Measurements from ENCODE around the gene MXRA7.

Gene MXRA7

GRCh38 chr17:76689859-76690258 lies 20.9 kb downstream of the MXRA7 start:
- no peak for TF ChIP-seq CTCF (IDR thresholded peaks at IDR 0.05; ENCODE audit: low read depth, low read length, missing control alignments)
- no peak for DNase-seq (ENCODE audit: low read depth)
- H3K4me3 ChIP-seq (ENCODE audit: low read depth, low read length): no peak overlapping the region

DNA sequence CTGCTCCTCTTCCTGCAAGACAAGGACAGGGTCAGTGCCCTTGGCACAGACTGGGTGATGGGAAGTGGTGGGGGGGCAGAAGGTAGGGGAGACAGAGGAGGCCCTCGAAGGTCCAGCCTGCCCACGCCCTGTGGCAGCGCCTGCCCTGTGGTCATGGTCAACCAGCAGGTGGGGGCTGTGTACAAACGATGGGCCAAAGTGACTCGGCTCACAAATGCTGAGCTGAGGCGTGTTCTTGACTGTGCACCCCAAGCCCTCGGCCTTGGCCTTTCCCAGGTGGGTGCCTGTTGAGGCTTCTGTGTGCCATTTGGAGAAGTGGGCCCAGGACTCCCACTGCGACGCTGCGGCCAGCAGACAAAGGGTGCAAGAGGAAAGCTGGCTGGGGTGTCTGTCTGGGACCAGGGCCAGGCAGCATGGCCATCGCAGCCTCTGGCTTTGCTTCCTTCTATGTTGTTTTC lies 22.6 kb downstream of the MXRA7 start:
- no peak overlapping the region for H3K4me3 ChIP-seq (ENCODE audit: low read depth, low read length)
- no peak for TF ChIP-seq CTCF (IDR thresholded peaks at IDR 0.05; ENCODE audit: low read depth, low read length, missing control alignments)
- DNase-seq (ENCODE audit: low read depth): no peak

DNA sequence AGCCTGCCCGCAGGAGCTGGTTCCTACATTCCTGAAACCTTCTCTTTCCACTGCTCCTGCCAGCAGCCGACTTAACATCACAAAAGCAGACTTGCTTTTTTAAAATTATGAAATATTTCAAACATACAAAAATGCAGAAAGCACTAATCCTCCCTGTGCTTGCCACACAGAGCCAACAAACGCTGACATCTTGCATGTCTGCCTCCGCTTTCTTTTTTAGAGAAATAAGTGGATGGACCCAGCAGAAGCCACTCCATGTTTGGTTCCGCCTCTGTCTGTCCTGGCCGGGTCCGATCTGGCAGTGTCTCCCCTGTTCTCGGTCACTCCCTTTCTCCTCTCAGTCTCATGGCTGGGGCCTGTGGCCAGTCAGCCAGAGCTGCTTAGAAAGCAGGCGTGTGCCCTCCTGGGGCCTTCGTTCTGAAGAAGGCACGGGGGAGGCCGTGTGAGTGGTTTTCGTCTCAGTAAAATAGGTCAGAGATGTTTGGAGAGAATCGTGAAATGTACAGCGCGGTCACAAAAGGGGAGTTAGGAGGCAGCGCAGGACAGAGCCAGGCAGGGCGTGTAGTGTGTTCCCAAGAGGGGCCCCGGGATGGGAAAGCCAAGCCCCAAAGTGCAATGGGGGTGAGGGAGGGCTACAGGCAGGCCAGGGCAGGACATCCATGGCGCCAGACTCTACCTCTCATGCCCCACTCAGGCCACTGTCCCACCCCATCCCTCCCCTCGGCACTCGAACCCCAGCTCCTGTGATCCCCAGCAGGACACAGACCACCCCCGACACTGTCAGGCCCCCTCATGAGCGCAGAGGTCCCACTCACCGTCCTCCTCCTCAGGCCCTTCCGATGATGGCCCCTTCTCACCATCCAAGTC lies 23.2 kb downstream of the MXRA7 start:
- no peak overlapping the region for H3K4me3 ChIP-seq (ENCODE audit: low read depth, low read length)
- no peak for TF ChIP-seq CTCF (IDR thresholded peaks at IDR 0.05; ENCODE audit: low read depth, low read length, missing control alignments)
- DNase-seq (ENCODE audit: low read depth): no peak

DNA sequence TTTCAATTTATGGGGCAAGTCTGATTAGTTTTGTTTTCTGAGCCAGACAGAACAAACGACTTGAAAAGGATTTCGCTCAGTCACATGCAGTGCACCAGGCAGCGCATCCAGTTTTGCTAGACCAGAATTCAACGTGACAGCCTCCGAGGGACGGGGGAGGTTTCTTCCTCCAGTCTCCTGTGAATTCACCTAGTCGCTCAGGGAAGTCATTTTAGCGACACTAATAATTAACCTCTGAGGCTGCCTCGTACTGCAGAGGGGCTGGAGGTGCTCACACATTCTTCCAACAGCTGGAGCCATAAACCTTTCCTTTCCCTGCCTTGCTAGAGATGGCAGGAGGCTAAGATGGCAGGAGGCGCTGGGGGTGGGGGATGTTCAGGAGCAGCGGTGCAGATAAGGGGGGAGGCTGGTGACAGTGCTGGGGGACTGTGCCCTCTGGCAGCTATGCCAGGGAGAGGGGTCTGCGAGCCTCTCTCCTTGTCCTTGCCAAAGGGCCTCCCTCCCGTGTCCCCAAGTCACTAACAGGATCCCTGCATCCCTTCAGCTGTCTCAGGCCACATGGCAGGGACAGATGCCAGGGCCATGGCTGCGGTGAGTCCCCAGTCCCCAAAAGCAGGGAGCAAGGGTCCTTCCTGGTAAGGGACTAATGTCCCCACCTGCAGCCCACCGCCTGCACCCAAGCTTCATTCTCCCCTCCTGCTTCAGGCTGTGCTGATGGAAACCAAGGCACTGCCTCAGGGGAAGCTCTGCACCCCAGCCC lies 24.0 kb downstream of the MXRA7 start:
- no peak for DNase-seq (ENCODE audit: low read depth)
- TF ChIP-seq CTCF (IDR thresholded peaks at IDR 0.05; ENCODE audit: low read depth, low read length, missing control alignments): no peak
- H3K4me3 ChIP-seq (ENCODE audit: low read depth, low read length): no peak overlapping the region

- DNase-seq (ENCODE audit: low read depth): no peak
- H3K4me3 ChIP-seq (ENCODE audit: low read depth, low read length): no peak overlapping the region
- TF ChIP-seq CTCF (IDR thresholded peaks at IDR 0.05; ENCODE audit: low read depth, low read length, missing control alignments): no peak
Measured at GRCh38 chr17:76685846-76686245, 24.9 kb downstream of the MXRA7 start.

DNA sequence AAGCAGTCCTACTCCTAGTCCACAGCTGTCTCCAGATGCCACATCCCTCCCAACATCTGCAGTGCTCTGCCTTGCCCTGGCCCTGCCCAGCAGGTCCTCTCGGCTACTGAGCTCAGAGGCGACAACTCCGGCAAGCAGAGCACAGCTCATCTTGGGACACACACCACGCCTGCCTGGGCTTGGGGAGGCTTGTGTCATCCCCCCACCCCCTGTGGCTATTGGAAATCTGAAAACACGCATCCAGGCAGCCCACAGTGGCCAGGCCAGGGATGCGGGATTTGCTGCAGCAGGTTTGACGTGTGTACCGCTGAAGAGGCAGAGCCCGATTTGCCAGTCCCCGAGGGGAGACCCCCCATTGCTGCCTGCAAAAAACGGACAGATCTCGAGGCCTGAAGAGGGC lies 25.4 kb downstream of the MXRA7 start:
- no peak overlapping the region for H3K4me3 ChIP-seq (ENCODE audit: low read depth, low read length)
- DNase-seq (ENCODE audit: low read depth): no peak
- TF ChIP-seq CTCF (IDR thresholded peaks at IDR 0.05; ENCODE audit: low read depth, low read length, missing control alignments): no peak

All from GM12864 (cell line).